NCI-H510A (cell line): Measurements from ENCODE around the gene MGAT4A.
"Not testable (repeated sequence)": the region's sequence is repeated elsewhere in the genome, so short reads cannot be mapped to it uniquely, and the experiment has no call there.

Experiments
- DNase-seq: peaks from one replicate; lab custom pipeline; 2025; lab: John Stamatoyannopoulos, UW

The MGAT4A gene

DNA sequence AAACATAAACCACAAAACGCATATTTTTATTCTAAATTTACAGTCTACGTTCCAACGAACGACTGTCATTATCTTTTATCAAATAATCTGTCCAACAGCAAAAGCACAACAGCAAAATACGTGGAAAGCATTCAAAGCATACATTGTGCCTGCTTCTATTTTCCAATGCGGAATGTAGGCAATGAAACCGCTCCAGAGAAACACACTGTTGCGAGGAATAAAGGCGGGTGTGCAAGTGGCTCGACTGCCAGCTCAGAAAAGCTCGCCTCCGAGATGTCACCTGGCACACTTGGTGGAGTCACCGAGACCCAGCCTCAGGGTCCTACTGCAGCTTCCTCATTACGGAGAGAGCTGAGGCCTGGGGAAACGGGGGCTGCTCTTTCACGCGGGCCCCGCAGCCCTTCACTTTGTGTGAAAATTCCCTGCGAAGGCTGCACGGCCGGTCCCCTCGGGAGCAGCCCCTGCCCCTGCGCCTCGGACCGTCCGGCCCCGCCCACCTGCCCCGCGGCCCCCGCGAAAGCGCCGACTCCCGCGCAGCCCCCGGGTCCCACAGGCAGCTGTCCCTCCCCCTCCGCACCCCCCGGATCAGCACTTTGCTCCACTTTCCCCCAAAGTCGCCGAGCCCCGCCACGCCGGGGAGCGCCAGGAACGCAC lies 752 bp downstream of the MGAT4A start:
- peak; percentile 36 for DNase-seq

DNA sequence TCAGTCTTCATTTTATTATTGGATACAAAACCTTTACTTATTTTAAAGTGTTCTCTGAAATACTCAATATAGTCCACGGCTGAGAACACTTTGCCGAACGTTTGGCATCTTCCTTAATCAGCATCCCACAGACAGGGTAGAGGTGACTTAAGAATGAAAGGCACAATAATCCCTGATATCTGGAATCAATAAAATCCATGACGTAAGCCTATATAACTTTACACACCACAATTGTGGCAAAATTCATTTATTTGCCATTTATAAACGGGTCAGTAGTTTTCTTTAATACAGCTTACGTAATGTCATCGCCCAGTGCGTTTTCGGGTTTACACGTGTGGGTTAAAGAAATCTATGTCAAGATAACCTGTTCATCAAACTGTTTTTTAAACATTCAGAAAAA lies 1.3 kb downstream of the MGAT4A start:
- no peak for DNase-seq

DNA sequence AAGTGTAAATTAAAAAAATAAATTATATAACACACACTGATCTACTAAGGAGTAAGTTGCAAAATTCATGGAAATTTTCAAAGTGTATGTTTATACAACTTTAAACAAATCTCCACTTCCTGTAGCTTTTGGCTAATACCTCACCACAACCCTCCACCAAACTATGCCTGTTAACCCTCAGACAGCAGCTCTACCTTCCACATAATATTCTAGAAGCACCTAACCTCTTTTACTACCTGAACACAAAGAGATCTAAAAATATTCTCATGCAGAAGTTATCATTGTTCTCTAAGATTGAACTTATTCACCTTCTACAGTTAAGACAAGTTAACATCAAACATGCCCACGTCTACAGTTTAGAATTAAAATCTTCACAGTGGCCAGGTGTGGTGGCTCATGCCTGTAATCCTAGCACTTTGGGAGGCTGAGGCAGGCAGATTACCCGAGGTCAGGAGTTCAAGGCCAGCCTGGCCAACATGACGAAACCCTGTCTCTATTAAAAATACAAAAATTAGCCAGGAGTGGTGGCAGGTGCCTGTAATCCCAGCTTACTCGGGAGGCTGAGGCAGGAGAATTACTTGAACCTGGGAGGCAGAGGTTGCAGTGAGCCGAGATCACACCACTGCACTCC lies 2.7 kb downstream of the MGAT4A start:
- DNase-seq: not testable (repeated sequence)

DNA sequence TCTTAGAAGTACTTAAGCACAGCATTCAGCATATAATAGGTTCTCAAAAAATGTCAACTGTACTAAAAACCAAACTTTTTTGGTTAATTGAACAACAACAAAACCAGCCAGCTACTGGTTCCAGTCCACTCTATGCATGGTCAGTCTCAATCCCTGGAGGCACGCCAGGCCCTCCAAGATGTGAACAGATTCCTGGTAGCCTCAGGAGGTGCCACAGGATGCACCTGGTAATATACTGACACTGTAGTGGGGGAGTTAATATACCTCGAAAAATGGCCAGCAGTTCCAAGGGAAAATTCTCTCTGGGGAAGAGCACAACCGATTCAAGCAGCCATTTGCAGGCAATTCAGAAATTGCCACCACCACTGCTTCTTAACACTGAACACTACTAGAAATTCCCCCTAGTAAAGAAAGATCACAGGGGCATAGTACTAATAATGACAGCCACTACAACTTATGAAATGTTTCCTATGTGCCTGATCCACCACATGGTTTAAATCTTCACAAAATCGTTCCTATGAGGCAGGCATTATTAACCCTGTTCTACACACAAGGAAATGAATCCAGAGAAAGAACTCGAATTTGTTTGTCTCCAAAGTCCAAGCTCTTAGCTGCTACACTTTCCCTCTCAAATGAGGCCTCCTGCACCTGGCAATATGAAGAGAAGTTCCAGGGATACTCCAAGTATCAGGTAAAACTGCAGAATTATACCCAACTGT lies 3.4 kb downstream of the MGAT4A start:
- DNase-seq: no peak

DNA sequence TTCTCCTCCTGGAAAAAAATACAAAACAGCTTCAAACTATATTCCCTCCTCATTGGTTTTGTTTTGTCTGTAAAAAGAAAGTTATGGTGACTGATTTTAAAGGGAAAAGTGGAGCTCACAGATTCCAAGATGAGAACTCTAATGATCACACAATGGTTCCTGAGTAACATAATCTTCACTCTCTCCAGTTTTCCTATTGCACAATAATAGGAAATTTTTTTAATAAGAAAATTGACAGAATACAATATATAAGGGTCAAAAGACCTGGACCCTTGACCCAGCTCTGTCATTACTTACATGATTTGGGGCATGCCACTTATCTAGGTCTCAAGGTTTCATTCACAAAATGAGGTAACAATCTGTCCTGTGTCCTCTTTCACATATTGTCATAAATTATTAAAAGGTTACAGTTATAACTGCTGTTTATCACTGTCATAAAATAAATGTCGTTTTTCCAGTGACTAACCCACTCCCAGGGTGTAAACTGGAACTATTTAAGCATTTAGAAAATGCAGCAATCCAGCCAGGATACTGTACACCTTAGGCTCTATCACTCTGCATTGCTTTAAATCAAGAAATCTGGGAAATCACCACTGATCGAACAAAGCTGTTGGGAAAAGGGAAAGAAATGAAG lies 4.1 kb downstream of the MGAT4A start:
- DNase-seq: no peak

DNA sequence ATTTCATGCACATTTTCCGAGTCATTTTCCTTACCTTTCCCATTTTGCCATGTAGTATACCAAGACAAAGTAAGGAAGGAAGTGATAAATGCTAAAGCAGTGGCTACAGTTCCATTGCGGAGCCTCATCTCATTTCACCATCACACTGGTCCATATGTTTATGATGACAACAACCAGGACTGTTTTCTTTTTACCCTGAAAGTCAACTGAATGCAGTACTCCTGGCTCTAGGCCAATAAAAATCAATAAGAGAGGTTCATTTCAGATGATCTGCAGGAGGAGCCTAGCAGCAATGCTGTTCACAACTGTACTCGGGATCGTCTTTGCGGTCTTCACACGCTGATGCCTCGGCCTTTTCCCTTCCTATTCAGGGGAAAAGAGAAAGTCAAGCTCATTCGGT lies 4.7 kb downstream of the MGAT4A start:
- no peak for DNase-seq

DNA sequence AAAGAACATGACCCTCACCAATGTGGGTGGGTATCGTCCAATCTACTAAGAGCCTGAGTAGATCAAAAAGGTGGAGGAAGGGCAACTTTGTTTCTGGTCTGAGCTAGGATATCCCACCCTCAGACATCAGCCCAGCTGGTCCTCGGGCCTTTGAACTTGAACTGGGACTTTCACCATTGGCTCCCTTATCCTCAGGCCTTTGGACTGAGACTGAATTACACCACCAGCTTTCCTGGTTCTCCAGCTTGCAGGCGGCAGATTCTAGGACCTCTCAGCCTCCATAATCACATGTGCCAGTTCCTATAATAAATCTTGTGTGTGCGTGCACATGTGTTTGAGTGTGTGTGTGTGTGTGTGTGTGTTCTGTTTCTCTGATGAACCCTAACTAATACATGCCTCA lies 10.6 kb downstream of the MGAT4A start:
- DNase-seq: no peak

DNA sequence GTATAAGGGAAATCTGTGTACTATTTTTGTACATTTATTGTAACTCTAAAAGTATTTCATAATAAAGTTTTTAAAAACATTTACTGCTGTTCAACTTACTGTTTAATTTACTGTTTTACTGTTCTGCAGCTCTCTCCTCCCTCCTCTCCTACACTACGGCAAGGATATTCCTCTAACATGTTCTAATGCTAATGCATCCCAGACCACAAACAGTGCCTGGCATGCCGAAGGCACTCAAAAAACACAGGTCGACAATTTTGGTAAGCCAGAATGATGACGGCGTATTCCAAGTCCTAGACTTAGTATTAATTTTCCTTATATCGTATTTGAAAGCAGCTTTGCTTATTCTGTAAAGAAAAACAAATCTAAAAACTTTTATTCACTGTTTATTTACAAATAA lies 13.3 kb downstream of the MGAT4A start:
- no peak for DNase-seq

DNA sequence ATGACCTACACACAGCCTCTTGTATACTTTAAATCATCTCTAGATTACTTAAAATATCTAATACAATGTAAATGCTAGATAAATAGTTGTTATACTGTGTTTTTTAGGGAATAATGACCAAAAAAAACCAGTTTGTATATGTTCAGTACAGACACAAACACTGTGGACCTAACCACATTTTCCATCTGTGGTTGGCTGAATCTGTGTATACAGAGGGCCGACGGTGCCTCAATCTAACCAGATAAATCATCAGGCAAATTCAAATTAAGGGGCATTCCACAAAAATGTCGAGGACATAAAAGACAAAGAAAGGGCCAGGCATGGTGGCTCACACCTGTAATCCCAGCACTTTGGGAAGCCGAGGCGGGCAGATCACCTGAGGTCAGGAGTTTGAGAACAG lies 14.1 kb downstream of the MGAT4A start:
- DNase-seq: no peak

DNA sequence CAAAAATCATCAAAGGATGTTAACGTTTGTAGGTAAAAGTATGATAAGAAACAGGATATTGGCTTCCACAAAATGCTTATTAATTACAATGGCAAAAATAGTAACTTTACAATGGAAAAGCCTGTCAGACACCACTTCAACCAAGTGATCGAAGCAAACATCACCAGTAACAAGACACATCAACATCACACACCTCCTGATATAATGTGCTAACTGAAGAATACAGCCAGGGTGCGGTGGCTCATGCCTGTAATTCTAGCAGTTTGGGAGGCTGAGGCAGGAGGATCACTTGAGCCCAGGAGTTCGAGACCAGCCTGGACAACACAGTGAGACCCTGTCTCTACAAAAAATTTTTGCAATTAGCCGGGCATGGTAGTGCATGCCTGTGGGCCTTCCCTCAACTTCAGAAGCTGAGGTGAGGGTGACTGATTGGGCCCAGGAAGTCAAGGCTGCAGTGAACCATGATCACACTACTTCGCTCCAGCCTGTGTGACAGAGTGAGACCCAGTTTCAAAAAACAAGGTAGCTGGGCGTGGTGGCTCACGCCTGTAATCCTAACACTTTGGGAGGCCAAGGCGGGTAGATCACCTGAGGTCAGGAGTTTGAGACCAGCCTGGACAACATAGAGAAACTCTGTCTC lies 15.0 kb downstream of the MGAT4A start:
- no peak for DNase-seq

DNA sequence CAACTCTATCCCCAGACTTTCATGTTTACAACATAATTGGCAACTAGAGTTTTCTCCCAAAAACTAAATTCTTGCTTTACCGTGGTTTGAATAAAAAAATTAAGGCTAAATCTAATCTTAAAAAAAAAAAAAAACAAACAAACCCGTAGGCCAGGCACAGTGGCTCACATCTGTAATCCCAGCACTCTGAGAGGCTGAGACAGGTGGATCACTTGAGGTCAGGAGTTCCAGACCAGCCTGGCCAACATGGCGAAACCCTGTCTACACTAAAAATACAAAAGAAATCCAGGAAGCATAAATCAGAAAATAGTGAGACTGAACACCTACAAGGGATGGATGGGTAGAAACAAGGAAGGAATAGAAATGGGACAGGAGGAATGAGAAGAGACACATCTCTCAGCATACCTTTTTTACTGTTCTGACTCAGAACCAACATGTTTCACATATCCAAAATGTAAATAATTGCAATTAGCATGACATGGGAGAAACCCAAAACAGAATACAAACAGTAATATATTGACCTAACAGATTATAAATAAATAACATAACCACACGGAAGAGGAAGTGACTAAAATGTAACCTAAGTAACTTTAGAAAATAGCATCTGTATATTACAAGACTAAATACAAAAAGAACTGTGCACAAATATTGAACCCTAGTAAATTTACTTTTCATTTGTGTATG lies 17.5 kb downstream of the MGAT4A start:
- no peak for DNase-seq

DNA sequence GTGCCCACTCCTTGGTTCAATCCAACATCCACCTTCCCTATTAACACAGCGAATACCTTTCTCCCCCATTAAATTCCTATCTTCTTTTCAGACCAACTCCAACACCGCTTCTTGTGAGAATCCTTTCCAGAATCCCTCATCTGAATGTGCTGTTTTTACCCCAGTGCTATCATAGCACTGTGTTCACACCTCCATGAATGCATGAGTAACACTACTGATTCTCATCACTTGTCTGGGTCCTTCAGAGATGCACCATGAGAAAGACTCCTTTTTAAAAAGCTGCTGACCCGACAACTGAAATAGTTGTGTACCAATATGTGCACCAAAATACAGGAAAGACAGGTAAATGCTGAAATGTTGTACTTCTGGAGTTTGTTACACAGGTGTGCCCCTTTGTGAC lies 18.8 kb downstream of the MGAT4A start:
- no peak for DNase-seq

DNA sequence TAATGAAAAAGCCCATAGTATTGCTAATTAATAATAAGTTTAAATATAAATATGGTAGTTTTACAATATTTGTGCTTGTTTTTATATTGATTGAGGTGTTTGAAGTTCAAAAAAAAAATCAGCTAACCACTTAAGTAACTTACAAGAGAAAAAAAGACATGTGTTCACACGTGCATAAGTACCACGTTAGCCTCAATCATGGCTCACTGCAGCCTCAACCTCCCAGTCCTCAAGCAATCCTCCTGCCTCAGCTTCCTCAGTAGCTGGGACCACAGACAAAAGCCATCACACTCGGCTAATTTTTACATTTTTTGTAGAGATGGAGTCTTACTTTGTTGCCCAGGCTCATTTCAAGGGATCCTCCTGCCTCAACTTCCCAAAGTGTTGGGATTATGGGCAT lies 19.4 kb downstream of the MGAT4A start:
- DNase-seq: no peak

DNA sequence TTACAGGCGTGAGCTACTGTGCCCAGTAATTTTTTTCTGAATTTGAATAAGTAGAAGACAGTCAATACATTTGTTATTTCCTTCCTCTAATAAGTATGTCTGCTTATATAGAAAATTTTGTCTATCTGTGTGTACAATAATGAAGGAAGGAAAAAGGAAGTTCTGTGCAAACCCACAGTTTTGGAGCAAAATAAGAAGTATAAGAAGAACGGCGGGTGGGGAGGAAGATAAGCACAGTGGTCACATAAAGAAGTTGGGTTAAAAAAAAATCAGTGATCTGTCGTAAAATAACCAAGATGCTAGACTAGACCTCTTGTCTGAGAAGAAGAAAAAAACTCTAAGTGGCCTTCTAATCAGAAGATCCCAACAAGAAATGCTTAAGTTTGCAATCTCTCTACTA lies 20.2 kb downstream of the MGAT4A start:
- no peak for DNase-seq

DNA sequence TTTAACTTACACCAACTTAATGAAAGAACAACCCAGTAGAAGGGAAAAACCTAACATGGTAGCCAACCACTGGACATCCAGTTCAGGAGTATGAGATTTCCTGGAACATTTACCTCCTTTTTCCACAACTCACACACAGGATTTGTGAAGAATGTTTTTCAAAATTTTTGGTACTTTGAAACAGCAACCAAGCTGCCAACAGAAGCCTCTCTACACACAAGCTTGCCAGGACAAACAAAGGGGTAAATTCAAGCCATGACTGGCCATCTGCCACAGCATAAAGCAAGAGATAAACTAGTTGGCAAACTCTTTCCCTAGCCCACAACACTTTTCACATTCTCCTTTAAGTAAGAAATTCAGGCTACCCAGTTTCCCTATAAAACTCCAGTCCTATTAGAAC lies 21.4 kb downstream of the MGAT4A start:
- DNase-seq: no peak

DNA sequence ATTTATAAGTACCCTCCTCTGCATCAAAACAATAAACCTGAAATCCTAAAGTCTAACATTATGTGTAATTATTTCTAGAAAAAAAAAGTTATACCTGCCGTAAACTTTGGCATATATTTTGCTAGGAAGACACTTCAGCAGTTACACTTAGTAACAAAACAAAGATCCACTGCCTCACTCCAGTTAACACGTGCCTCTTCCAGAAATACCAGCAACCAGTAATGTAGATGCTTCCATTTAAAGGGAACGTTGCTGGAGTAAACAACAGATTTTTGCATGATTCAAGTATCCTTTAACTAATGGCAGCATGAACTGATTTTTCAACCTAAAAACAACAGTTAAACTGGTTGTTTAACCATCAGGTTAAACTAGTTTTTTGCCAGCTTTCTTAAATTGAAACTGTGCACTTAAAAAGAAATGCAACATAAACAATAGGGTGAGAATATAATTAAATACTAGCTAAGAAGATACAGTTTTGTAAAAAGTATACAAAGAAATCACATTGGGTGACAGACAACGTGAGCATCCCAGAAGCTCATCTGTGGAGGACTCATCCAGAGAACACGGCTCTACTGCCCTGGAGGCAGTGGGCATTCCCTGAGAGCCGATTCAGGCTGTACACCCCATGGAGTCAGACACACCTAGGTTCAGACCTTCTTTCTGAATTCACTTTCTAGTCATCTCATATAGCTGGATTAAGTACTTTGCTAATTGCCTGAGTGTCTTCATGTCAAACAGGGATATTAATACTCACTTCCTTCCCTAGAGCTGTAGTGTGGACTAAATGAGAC lies 22.3 kb downstream of the MGAT4A start:
- no peak for DNase-seq

DNA sequence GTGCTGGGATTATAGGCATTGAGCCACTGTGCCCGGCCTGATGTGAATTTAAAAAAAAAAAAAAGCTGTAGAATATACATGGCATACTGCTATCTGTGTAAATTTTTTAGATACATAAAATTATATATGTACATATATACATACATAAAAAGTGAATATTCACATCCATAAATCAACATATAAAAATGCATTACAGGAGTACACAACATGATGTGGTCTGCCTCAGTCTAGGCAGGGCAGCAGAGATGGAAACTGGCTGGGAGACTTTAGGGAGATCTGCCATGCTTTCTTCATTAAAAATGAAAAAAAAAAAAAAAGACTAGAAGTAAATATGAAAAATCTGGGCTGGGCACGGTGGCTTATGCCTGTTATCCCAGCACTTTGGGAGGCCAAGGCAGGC lies 24.3 kb downstream of the MGAT4A start:
- no peak for DNase-seq

DNA sequence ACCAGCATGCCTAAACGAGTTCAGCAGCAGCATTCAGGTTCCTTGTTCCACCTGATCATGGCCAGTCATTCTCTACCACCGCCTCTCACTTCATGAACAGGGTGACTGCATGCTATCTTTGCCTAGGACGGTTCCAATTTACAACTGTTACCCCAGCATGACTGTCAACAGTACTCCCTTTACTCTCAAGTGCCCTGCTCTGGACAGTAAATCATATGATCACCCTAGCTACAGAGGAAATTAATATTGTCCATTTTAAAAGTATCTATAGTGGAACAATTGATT lies 25.7 kb downstream of the MGAT4A start:
- no peak for DNase-seq

DNA sequence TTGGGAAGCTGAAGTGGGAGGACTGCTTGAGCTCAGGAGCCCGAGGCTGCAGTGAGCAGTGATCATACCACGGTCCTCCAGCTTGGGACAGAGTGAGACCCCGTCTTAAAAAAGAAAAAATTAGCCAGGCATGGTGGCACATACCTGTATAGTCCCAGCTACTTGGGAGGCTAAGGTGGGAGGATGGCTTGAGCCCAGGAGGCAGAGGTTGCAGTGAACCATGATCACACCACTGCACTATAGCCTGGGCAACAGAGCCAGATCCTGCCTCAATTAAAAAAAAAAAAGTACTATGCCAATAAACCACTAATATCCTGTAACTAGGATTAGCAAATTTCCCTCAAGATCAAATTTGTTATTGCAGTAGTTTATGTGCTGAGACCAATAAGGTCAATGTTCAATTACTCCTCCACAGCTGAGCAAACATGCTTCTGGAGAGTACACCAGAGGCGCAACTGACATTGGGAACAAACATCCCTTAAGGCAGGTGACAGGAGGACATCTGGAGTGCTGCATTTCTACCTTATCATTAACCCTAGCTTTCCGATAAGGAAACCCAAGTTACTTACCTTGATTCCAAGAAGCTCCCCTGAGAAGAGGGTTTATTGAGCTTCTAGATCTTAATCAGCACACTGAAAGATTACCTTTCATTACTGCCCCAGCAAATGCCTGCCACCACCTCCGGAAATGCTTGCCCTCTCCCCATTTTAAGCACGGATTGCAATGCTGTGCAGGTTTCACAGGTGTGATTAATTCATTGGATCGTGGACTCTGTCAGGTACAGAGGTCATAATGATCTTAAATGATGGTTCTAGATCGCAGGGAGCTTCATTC lies 26.2 kb downstream of the MGAT4A start:
- peak; percentile 58 for DNase-seq

DNA sequence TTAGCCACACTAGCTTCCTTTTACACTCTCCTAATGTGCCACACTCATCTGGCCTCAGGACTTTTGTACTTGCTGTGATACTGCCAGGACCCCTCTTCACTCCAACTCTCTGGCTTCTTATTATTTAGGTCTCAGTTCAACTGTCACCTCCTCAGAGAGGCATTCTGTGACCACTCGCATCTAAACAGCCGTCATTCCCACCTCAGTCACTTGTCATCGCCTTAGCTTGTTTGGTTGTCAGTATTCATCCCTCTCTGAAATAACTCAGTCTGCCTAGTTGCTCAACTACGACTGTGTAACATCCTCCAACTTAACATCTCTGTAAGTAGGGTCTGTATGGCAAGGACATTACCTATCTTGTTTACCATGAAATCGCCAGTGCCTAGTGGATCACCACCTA lies 27.2 kb downstream of the MGAT4A start:
- DNase-seq: no peak
